BLaER1 treated with 17β-estradiol and CSF1 and Interleukin-3, amounts not matched to agents 10 nM and 100 nM (cell line): ENCODE measurements around the gene C14orf180.

Source experiments
- H3K27ac ChIP-seq, 11 experiments: shearing (Covaris generic); formaldehyde crosslinking; 2 replicates each; pipeline ENCODE4 v1.8.1; 2022
- H3K27me3 ChIP-seq, 11 experiments: shearing (Covaris generic); formaldehyde crosslinking; 2 replicates each; pipeline ENCODE4 v1.8.1; 2022
- H3K36me3 ChIP-seq, 11 experiments: shearing (Covaris generic); formaldehyde crosslinking; 2 replicates each; pipeline ENCODE4 v1.8.1; 2022
- H3K4me1 ChIP-seq, 10 experiments: shearing (Covaris generic); formaldehyde crosslinking; 2 replicates each; pipeline ENCODE4 v1.8.1; 2022
- H3K4me2 ChIP-seq, 11 experiments: shearing (Covaris generic); formaldehyde crosslinking; 2 replicates each; pipeline ENCODE4 v1.8.1; 2022
- H3K4me3 ChIP-seq, 10 experiments: shearing (Covaris generic); formaldehyde crosslinking; 2 replicates each; pipeline ENCODE4 v1.8.1; 2022
- H3K9ac ChIP-seq, 11 experiments: shearing (Covaris generic); formaldehyde crosslinking; 2 replicates each; pipeline ENCODE4 v1.8.1; 2022
- H3K9me3 ChIP-seq, 11 experiments: shearing (Covaris generic); formaldehyde crosslinking; replicated peaks in 1 of 11; 2 replicates each; pipeline ENCODE4 v1.8.1; 2022
- H4K20me1 ChIP-seq, 11 experiments: shearing (Covaris generic); formaldehyde crosslinking; 2 replicates each; pipeline ENCODE4 v1.8.1; 2022
- Cebpa-rat ChIP-seq, 11 experiments: shearing (Covaris generic); IDR thresholded peaks; 2 replicates each; pipeline ENCODE4 v1.8.1; 2022

C14orf180 gene

GRCh38 chr14:104591031-104591430, 11.5 kb downstream of the C14orf180 start:
- Histone ChIP-seq H3K36me3 (no peaks in the 10 kb centered on the region), H3K4me2 (peak overlapping the region in 8 of 11 experiments; percentile 16 to 56 (median 41); a peak in 11 of 22 replicates), H3K4me3 (no peak overlapping the region), H3K27me3 (no peaks in the 10 kb centered on the region), H3K27ac (no peak overlapping the region), H3K4me1 (peaks cover 0 to 56% (median 33%) of the 10 kb centered on the region in 10 experiments; a peak in 18 of 20 replicates), H3K9ac (peak overlapping the region in 2 of 11 experiments; percentile 7 to 41; a peak in 2 of 22 replicates), H3K9me3 (no peaks in the 10 kb centered on the region), H4K20me1 (peaks cover 0 to 37% (median 0%) of the 10 kb centered on the region in 11 experiments; a peak in 4 of 22 replicates)
- no peak for TF ChIP-seq Cebpa-rat (IDR thresholded peaks at IDR 0.05)

DNA sequence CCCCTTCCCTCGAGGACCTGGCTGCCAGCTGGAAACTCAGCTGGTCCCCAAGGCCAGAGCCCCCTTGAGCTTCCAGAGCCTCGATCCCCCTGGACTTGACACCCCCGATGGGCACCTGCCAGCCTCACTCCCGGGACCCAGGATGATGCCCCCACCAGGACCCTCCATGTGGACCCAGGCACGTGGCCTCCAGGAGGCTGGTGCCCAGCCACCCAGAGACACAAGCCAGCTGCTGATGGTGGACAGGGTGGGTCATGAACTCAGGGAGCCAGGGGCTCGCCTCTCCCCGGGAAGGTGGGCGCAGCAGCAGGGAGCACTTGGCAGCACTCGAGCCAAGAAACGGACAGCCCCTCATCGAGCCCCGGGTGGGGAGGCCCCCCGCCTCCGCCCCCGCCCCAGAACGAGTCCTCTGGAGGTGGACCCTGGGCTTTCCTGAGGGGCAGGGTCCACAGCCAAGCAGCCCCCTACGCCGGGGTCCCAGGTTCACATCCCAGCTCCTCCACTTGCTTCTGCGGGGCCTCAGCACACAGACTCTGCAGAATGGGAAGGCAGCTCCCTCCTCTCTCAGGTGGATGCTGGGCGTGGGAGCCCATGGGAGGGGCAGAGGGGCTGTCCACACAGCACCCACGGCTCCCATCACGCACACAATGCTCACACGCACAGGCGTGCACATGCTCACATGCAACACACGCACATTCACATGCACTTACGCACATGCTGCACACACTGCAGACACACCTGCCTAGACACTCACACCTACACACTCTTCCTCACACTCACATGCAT, 12.1 kb downstream of the C14orf180 start:
- Histone ChIP-seq H3K36me3 (no peaks in the 10 kb centered on the region), H3K9ac (no peak overlapping the region; a peak in 1 of 22 replicates), H3K9me3 (no peaks in the 10 kb centered on the region), H3K27me3 (no peaks in the 10 kb centered on the region), H3K4me3 (no peak overlapping the region), H3K27ac (no peak overlapping the region), H3K4me1 (peaks cover 0 to 61% (median 35%) of the 10 kb centered on the region in 10 experiments; a peak in 18 of 20 replicates), H4K20me1 (peaks cover 0 to 37% (median 0%) of the 10 kb centered on the region in 11 experiments; a peak in 4 of 22 replicates), H3K4me2 (peak overlapping the region in 1 of 11 experiments; percentile 50; a peak in 1 of 22 replicates)
- no peak for TF ChIP-seq Cebpa-rat (IDR thresholded peaks at IDR 0.05)

GRCh38 chr14:104592292-104592672, 12.7 kb downstream of the C14orf180 start:
- no peak for TF ChIP-seq Cebpa-rat (IDR thresholded peaks at IDR 0.05)
- H3K4me1 ChIP-seq, result peaks cover 0 to 56% (median 33%) of the 10 kb centered on the region in 10 experiments; a peak in 18 of 20 replicates

GRCh38 chr14:104592785-104593184, 13.2 kb downstream of the C14orf180 start:
- H3K9ac ChIP-seq, result no peak overlapping the region
- H3K4me2 ChIP-seq, result no peak overlapping the region
- no peak overlapping the region for H3K4me3 ChIP-seq
- no peak overlapping the region for H3K27ac ChIP-seq
- H4K20me1 ChIP-seq, result peaks cover 0 to 32% (median 0%) of the 10 kb centered on the region in 11 experiments; a peak in 3 of 22 replicates
- no peaks in the 10 kb centered on the region for H3K36me3 ChIP-seq
- no peak for TF ChIP-seq Cebpa-rat (IDR thresholded peaks at IDR 0.05)
- H3K27me3 ChIP-seq, result no peaks in the 10 kb centered on the region
- H3K4me1 ChIP-seq, result peaks cover 0 to 51% (median 28%) of the 10 kb centered on the region in 10 experiments; a peak in 17 of 20 replicates
- H3K9me3 ChIP-seq, result no peaks in the 10 kb centered on the region

More at GRCh38 chr14:104592292-104592672, 12.7 kb downstream of the C14orf180 start:
- Histone ChIP-seq H3K27ac (no peak overlapping the region), H3K27me3 (no peaks in the 10 kb centered on the region), H3K9ac (no peak overlapping the region), H3K4me2 (no peak overlapping the region), H4K20me1 (peaks cover 0 to 37% (median 0%) of the 10 kb centered on the region in 11 experiments; a peak in 3 of 22 replicates), H3K9me3 (no peaks in the 10 kb centered on the region), H3K4me3 (no peak overlapping the region), H3K36me3 (no peaks in the 10 kb centered on the region)

DNA sequence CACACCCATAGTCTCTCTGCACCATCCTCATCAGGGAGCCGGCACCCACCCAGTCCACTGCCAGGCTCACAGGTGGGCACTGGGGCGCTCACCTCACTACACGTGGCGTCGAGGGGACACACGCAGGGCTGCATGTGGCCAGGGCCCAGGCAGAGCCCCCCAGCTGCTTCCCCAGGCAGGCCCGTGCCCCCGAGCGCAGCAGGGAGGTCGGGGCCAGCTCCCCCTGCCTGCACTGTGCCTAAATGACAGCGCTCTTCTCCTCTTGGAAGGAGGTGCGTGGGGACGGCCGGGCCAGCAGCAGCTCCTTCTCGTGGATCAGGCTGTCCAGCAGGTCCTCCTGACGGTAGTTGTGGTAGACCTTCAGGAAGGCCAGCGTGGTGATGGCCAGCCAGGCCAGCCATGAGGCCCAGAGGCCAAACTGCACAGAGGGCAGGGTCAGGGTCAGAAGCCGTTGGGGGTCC, 13.7 kb downstream of the C14orf180 start:
- TF ChIP-seq Cebpa-rat (IDR thresholded peaks at IDR 0.05), result no peak
- Histone ChIP-seq H3K9me3 (no peaks in the 10 kb centered on the region), H3K36me3 (no peaks in the 10 kb centered on the region), H3K4me1 (peaks cover 0 to 48% (median 26%) of the 10 kb centered on the region in 10 experiments; a peak in 17 of 20 replicates), H4K20me1 (peaks cover 0 to 27% (median 0%) of the 10 kb centered on the region in 11 experiments; a peak in 3 of 22 replicates), H3K4me3 (no peak overlapping the region), H3K27me3 (no peaks in the 10 kb centered on the region), H3K9ac (no peak overlapping the region), H3K27ac (no peak overlapping the region), H3K4me2 (no peak overlapping the region)

DNA sequence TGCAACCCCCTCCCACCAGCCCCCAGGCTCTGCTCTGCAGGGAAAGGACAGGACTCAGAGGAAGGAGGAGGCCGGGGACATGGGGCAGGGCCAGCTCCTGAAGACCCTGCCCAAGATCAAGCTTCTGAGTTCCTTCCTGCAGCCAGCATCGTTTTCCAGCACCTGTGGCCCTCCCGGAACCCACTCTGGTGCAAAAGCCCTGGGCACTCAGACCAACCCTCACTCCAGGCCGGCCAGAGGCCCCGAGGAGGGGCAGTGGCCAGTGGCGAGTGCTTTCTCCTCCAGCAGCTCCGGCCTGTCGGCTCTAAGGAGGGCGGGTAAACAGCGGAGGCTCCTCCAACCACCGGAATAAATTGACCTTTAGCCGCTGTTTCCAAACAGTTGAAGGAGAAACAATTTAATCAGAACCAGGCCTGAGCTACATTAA, 14.2 kb downstream of the C14orf180 start:
- Histone ChIP-seq H3K27me3 (no peaks in the 10 kb centered on the region), H3K36me3 (no peaks in the 10 kb centered on the region), H3K4me3 (no peak overlapping the region), H3K27ac (no peak overlapping the region), H3K9ac (no peak overlapping the region), H3K4me2 (no peak overlapping the region), H3K9me3 (no peaks in the 10 kb centered on the region), H3K4me1 (peaks cover 0 to 44% (median 23%) of the 10 kb centered on the region in 10 experiments; a peak in 17 of 20 replicates), H4K20me1 (peaks cover 0 to 24% (median 0%) of the 10 kb centered on the region in 11 experiments; a peak in 3 of 22 replicates)
- TF ChIP-seq Cebpa-rat (IDR thresholded peaks at IDR 0.05), result no peak

DNA sequence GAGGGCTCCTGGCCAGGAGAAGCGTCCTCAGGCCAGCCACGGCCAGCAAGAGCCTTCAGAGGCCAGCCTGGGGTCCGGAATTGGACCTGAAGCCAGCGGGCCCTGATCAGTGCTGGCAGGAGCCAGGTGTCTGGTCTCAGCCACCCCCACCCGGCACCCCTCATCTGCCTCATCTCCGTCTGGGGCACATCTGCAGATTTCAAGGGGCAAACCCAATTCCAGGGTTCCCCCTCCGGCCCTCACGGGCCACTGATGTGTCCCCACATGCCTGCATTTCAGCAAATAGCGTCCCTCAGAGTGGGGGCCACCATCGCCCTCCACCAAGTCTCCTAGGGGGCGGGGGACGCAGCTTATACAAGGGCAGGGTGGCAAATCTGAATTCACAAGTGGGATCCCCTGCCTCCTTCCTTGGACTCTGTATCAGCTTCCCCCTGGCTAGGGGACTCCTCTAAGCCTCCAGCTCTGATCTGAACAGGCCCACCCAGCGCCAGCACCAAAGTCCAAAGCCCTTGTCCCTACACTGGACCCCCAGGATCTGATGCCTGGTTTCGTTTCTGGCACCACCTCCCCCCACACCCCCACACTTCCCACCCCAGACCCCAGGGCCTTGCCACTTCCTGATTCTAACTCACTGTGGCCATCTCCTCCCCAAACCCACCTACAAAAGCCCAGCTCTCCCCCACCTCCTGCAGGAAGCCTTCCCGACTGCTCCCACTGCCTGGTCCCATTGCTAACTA, 14.9 kb downstream of the C14orf180 start:
- Histone ChIP-seq H4K20me1 (peaks cover 0 to 24% (median 0%) of the 10 kb centered on the region in 11 experiments; a peak in 3 of 22 replicates), H3K36me3 (no peaks in the 10 kb centered on the region), H3K4me2 (no peak overlapping the region), H3K27me3 (no peaks in the 10 kb centered on the region), H3K9me3 (no peaks in the 10 kb centered on the region), H3K4me3 (no peak overlapping the region), H3K9ac (no peak overlapping the region; a peak in 1 of 22 replicates), H3K4me1 (peaks cover 0 to 36% (median 15%) of the 10 kb centered on the region in 10 experiments; a peak in 16 of 20 replicates), H3K27ac (no peak overlapping the region)
- no peak for TF ChIP-seq Cebpa-rat (IDR thresholded peaks at IDR 0.05)

GRCh38 chr14:104595116-104595675, 15.6 kb downstream of the C14orf180 start:
- Histone ChIP-seq H3K4me2 (peak overlapping the region in 1 of 11 experiments; percentile 10; a peak in 1 of 22 replicates), H3K4me1 (peaks cover 0 to 35% (median 16%) of the 10 kb centered on the region in 10 experiments; a peak in 12 of 20 replicates), H3K27me3 (no peaks in the 10 kb centered on the region), H3K27ac (no peak overlapping the region), H4K20me1 (peaks cover 0 to 24% (median 0%) of the 10 kb centered on the region in 11 experiments; a peak in 3 of 22 replicates), H3K9me3 (no peaks in the 10 kb centered on the region), H3K36me3 (no peaks in the 10 kb centered on the region), H3K4me3 (no peak overlapping the region), H3K9ac (no peak overlapping the region; a peak in 1 of 22 replicates)
- TF ChIP-seq Cebpa-rat (IDR thresholded peaks at IDR 0.05), result no peak
